Kidney glomerular epithelial cell (primary cell): ENCODE data around the gene FOXK2.
A peak's percentile ranks its signal among the peaks of the same experiment; 100 is the strongest.

Source experiments
- DNase-seq: peaks from one replicate; lab custom pipeline; 2025; lab: John Stamatoyannopoulos, UW

The FOXK2 gene

DNA sequence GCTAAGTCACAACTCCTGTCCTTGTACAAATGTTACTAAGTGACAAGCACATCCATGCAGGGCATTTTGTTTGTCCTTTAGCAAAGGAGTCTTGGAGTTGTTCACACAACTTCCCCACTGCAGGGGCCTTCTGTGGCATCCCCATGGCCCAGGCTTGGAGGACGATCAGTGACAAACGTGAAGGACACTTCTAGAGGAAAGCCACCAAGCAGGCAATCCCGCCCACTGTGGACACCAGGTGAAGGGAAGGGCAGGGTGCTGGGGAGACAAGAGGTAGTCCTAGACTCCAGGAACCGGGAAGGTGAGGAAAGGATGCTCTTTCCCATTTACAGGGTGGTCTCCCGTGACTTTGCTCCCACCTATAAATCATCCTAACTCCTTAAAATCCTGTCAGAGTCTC, 124.6 kb downstream of the FOXK2 start:
- DNase-seq = no peak

GRCh38 chr17:82645516-82645915, 126.0 kb downstream of the FOXK2 start:
- peak; percentile 2 for DNase-seq

DNA sequence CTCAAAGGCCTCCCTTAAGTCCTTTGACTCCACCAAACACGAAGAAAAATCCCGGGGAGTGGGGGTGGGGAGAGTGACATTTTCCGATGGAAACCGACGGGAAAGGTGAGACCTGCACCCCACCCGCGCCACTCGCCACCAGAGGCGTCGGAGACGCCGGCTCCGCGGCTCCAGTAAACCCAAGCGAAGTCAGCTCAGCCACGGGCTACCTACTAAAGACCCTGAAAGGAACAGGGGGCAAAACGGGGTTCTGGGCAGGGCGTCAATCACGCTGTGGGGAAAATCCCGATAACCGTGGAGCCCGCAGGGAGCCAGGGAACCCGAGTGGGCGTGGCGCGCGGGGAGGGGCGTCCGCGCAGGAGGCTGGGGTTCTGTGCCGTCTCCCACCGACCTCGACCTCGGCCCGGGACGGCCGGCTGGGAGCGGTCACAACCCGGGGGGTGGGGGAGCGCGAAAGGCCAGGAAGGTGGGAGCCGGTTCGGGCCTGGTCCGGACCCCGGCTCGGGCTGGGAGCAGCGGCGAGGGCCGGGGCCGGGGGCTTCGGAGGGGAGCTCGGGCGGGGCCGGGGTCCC, 128.1 kb downstream of the FOXK2 start:
- peak; percentile 43 for DNase-seq

DNA sequence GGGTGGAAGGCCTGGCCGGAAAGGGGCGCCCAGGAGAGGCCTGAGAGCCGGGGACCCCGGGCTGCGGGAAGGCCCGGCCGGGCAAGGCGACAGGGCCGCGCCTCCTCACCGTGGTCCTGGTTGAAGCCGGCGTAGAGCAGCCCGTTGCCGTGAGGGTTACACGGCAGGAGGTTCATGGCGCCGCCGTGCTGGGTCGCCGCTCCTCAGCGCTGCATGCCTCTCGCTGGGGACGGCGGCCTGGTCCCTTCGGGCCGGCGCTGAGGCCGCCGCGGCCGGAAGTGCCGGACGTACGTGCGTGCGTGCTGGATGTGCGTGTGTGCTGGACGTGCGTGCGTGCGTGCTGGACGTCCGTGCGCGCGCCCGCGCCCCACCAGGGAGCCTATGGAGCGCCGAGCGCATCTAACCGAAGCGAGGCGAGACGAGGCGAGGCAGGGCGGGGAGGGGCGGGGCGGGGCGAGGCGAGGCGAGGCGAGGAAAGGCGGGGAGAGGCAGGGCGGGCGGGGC, 128.7 kb downstream of the FOXK2 start, which contains the start of gene WDR45B:
TSS of gene WDR45B (minus strand) at position 280 of the 504 bp plus-strand sequence. CDS start at position 176, 104 bp downstream.
- peak; percentile 89 for DNase-seq

GRCh38 chr17:82648742-82649331, 129.3 kb downstream of the FOXK2 start:
- DNase-seq = no peak

- DNase-seq = no peak
Observed at GRCh38 chr17:82649501-82650261, 130.1 kb downstream of the FOXK2 start.

DNA sequence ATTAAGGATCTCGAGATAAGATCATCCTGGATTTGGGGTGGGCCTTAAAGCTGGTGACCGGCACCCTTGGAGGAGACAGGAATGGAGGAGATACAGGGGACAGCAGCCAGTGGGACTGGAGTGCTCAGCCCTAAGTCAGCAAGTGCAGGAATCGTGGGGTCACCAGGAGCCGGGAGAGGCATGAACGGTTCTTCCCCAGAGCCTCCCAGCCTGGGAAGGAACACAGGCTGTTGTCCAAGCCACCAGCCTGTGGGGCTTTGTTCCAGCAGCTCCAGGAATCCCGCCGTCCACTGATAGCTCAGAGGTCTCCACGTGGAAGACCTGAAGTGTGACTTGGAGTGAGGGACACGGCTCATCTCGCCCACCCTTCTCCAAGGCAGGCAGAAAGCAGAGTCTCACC, 131.2 kb downstream of the FOXK2 start:
- DNase-seq = no peak

- DNase-seq = no peak
Observed at GRCh38 chr17:82653651-82654528, 134.4 kb downstream of the FOXK2 start.
